NCI-H1105 treated with DMSO at 0.1 percent for 48 hours (cell line): ENCODE measurements around the gene CHRD.

Source experiments
- DNase-seq: peaks from one replicate; lab custom pipeline; 2025; lab: John Stamatoyannopoulos, UW

CHRD gene

GRCh38 chr3:184360929-184361531, 18.8 kb upstream of the CHRD start:
- no peak for DNase-seq

- DNase-seq, result peak; percentile 55
Observed at GRCh38 chr3:184361532-184361931, 18.3 kb upstream of the CHRD start, which contains the start of the genes CLCN2 and POLR2H. CLCN2 (minus strand) TSS chr3:184361605; CDS start chr3:184361479, 126 bp downstream. POLR2H (plus strand) TSS chr3:184361710; CDS start chr3:184363493, 1,783 bp downstream.

- peak; percentile 83 for DNase-seq
Observed at GRCh38 chr3:184361932-184362667, 17.8 kb upstream of the CHRD start.

GRCh38 chr3:184362668-184363546, 16.9 kb upstream of the CHRD start:
- DNase-seq, result peak; percentile 100

DNA sequence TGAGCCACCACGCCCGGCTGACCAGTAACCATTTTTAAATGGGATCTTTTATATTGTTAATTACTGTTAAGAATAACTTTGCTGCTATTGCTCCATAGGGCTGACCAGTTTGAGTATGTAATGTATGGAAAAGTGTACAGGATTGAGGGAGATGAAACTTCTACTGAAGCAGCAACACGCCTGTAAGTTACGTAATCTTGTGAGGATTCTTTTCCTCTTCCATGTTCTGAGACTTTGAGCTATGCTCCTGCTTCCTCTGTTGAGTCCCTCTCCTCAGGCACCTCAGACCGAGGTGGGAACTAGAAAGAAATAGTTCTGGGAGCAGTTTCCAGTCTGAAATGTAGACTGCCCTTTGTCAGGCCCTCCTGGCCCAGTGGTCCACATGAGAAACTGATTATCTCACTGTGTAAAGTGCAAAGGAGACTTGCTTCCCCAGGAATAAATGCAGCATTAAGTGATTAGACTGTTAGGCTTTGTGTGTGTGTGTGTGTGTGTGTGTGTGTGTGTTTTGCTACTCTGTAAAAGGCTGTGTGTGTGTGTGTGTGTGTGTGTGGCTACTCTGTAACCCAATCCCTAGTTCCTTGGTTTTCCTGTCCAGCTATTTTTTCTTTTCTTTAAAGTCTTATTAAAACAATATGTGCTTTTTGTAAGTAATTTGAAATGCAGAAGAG, 13.1 kb upstream of the CHRD start:
- DNase-seq, result no peak

GRCh38 chr3:184368116-184368515, 11.7 kb upstream of the CHRD start:
- DNase-seq, result no peak

GRCh38 chr3:184368586-184369183, 11.2 kb upstream of the CHRD start:
- no peak for DNase-seq

GRCh38 chr3:184371570-184372018, 8.3 kb upstream of the CHRD start:
- peak; percentile 94 for DNase-seq

DNA sequence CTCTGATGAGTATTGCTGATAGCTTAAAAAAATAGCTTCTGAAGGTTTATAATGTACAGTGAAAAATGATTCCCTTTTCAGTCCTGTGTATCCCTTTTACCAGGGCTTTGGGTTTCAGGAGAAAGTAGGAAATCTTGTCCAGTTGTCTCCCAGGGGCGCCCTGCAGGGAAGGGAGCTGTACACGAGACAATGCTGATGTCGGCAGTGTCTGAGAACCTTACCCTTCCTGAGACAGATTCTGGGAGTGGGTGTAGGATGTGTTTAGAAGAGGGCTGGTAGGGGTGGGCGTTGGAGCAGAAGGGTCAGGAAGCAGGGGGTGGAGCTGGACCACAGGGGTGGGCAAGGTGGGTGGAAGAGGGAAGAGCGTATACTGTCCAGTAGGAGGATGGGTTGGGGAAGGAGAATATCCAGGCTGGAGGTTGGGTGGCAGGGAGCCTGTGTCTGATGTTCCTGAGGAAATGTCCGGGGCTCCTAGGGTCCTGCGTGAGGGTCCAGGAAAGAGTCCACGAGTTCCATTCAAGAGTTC, 7.5 kb upstream of the CHRD start:
- DNase-seq, result no peak

DNA sequence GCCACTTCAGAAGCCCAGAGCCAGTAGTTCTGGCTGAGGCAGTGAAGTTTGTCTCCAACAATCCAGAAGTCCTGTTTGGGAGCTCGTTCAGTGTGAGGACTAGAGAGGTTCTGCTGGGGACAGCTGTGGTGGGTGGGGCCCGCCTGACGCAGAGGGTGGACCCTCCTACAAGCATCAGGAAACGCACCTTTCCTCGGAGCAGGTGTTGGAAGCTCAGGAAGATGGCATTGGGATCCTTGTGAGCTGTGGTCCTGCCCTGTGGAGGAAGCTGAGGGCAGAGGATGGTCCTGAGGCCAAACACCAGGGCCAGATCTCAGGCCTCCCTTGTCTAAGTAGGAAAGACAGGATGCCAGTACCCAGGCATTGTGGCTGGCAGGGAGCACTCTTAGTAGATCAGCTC, 6.9 kb upstream of the CHRD start:
- no peak for DNase-seq

GRCh38 chr3:184373422-184373821, 6.4 kb upstream of the CHRD start:
- DNase-seq, result no peak

GRCh38 chr3:184375747-184376461, 4.0 kb upstream of the CHRD start:
- DNase-seq, result no peak

- DNase-seq, result no peak
Observed at GRCh38 chr3:184377374-184377773, 2.5 kb upstream of the CHRD start.

- DNase-seq, result no peak
Observed at GRCh38 chr3:184377882-184378445, 1.9 kb upstream of the CHRD start, which contains the start of gene THPO. THPO (minus strand) TSS chr3:184378207; CDS start chr3:184376259, 1,948 bp downstream.

DNA sequence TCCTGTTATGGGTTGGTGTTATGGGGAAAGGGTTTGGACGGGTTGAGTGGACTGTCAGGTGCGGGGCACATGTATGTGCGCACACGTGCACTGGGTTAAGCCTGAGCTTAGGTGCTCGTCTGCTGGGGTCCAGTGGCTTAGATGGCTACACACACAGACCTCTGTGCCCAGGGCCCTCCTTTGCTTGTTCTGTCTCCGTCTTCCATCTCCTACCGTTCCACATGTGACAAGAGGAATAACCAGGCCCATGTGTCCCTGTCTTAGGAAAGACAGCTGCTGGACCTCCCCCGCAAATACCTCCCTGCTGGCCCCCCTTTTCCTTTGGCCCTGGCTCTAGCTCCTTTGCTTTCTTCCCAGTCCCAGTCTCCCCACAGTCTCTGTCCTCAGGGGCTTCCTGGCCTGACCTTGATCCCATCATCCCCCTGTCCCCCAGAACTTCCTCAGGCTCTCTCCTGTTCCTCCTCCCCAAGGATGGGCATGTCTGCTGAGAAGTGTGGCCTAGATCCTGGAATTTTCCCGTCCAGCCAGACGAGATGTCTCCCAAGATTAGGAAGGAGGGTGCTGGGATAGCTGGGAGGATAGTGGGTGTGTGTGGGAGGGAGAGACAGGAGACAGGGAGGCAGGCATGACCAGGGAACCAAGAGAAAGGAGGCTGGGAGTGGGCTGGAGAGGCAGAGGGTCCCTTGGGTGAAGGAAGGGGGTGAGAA, 1.1 kb upstream of the CHRD start:
- no peak for DNase-seq

GRCh38 chr3:184380185-184380626, 352 bp downstream of the CHRD start:
- peak; percentile 3 for DNase-seq

DNA sequence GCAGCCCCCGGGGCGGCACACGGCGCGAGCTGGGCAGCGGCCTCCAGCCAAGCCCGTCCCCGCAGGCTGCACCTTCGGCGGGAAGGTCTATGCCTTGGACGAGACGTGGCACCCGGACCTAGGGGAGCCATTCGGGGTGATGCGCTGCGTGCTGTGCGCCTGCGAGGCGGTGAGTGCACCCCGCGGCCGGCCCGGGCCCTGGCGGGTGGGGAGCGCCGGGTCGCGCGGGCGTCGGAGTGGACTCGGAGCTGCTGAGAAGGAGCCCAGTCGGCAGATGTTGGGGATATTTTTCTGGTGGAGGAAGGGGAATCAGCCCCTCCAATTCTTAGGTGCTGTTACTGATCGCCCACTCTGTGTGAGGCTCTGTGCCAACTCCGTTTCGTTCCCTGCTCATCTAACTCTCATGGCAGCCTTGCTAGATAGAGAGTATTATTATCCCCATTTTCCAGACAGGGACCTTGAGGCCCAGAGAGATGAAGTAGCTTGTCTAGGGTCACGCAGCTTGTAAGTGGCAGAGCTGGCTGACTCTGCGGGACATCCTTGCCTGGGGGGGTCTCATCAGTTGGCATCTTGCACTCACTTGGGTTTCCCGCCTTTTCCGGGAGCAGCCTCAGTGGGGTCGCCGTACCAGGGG, 890 bp downstream of the CHRD start:
- DNase-seq, result no peak

- no peak for DNase-seq
Observed at GRCh38 chr3:184381261-184382224, 1.7 kb downstream of the CHRD start.
